Activated gamma-delta T cell treated with Interleukin-2 at 50 U/mL for 16 hours (primary cell): Measurements from ENCODE around the gene LGR4.
"Not testable (repeated sequence)": the region's sequence is repeated elsewhere in the genome, so short reads cannot be mapped to it uniquely, and the experiment has no call there.

Experiments
- DNase-seq: peaks from one replicate; pipeline ENCODE4 v3.0.0-alpha.2; 2020

The LGR4 gene

GRCh38 chr11:27472398-27473016 is at the start of gene LGR4:
Gene LGR4, minus strand, starts transcription at chr11:27472790. Its CDS starts 488 bp downstream, at chr11:27472302.
- DNase-seq, result peak; percentile 66

- DNase-seq, result no peak
Observed at GRCh38 chr11:27520226-27520625, 47.6 kb upstream of the LGR4 start.

- DNase-seq, result no peak
Observed at GRCh38 chr11:27518518-27518917, 45.9 kb upstream of the LGR4 start.

- DNase-seq, result not testable (repeated sequence)
Observed at GRCh38 chr11:27517490-27517889, 44.9 kb upstream of the LGR4 start.

- no peak for DNase-seq
Observed at GRCh38 chr11:27514558-27514957, 42.0 kb upstream of the LGR4 start.

GRCh38 chr11:27514076-27514475 is 41.5 kb upstream of the LGR4 start:
- no peak for DNase-seq

- no peak for DNase-seq
Observed at GRCh38 chr11:27513389-27513788, 40.8 kb upstream of the LGR4 start.

- no peak for DNase-seq
Observed at GRCh38 chr11:27512238-27512637, 39.6 kb upstream of the LGR4 start.

- no peak for DNase-seq
Observed at GRCh38 chr11:27509908-27510307, 37.3 kb upstream of the LGR4 start.

- DNase-seq, result no peak
Observed at GRCh38 chr11:27507557-27508322, 35.1 kb upstream of the LGR4 start.

GRCh38 chr11:27506200-27507182 is 33.9 kb upstream of the LGR4 start, which contains the start of gene LIN7C:
Gene LIN7C, minus strand, starts transcription at chr11:27506769. Its CDS starts 17 bp downstream, at chr11:27506752.
- peak; percentile 96 for DNase-seq

- DNase-seq, result no peak
Observed at GRCh38 chr11:27505781-27506180, 33.2 kb upstream of the LGR4 start.

- DNase-seq, result no peak
Observed at GRCh38 chr11:27504205-27504604, 31.6 kb upstream of the LGR4 start.

- no peak for DNase-seq
Observed at GRCh38 chr11:27501100-27501499, 28.5 kb upstream of the LGR4 start.

- DNase-seq, result no peak
Observed at GRCh38 chr11:27497911-27498310, 25.3 kb upstream of the LGR4 start.

GRCh38 chr11:27497284-27497866 is 24.8 kb upstream of the LGR4 start:
- no peak for DNase-seq

GRCh38 chr11:27496461-27496860 is 23.9 kb upstream of the LGR4 start:
- DNase-seq, result no peak

GRCh38 chr11:27495710-27496300 is 23.2 kb upstream of the LGR4 start:
- no peak for DNase-seq

- no peak for DNase-seq
Observed at GRCh38 chr11:27489092-27489491, 16.5 kb upstream of the LGR4 start.

GRCh38 chr11:27487706-27488105 is 15.1 kb upstream of the LGR4 start:
- DNase-seq, result no peak

GRCh38 chr11:27485930-27486773 is 13.6 kb upstream of the LGR4 start:
- DNase-seq, result peak; percentile 32
